ENCODE data around the gene EMID1.

The EMID1 gene

GRCh38 chr22:29277927-29278326, 72.2 kb downstream of the EMID1 start:
- no peak overlapping the region for H3K4me3 ChIP-seq (ENCODE audit: low read depth, low read length)
- no peak for TF ChIP-seq MYC (IDR thresholded peaks at IDR 0.05; ENCODE audit: low read depth, low read length)
- TF ChIP-seq MAX (IDR thresholded peaks at IDR 0.05; ENCODE audit: low read depth, low read length) = no peak
- TF ChIP-seq CTCF (IDR thresholded peaks at IDR 0.05; ENCODE audit: low read depth, low read length) = no peak
- TF ChIP-seq POLR2A (IDR thresholded peaks at IDR 0.05; ENCODE audit: extremely low read depth, insufficient read length) = no peak
- no peak for DNase-seq (ENCODE audit: low read depth)

GRCh38 chr22:29284196-29284595, 78.5 kb downstream of the EMID1 start:
- DNase-seq (ENCODE audit: low read depth) = no peak
- TF ChIP-seq POLR2A (IDR thresholded peaks at IDR 0.05; ENCODE audit: extremely low read depth, insufficient read length) (no peak), MYC (IDR thresholded peaks at IDR 0.05; ENCODE audit: low read depth, low read length) (no peak), MAX (IDR thresholded peaks at IDR 0.05; ENCODE audit: low read depth, low read length) (no peak), CTCF (IDR thresholded peaks at IDR 0.05; ENCODE audit: low read depth, low read length) (no peak)
- no peak overlapping the region for H3K4me3 ChIP-seq (ENCODE audit: low read depth, low read length)

- DNase-seq (ENCODE audit: low read depth) = no peak
- no peak overlapping the region for H3K4me3 ChIP-seq (ENCODE audit: low read depth, low read length)
- TF ChIP-seq POLR2A (IDR thresholded peaks at IDR 0.05; ENCODE audit: extremely low read depth, insufficient read length) (no peak), MAX (IDR thresholded peaks at IDR 0.05; ENCODE audit: low read depth, low read length) (no peak), CTCF (IDR thresholded peaks at IDR 0.05; ENCODE audit: low read depth, low read length) (no peak), MYC (IDR thresholded peaks at IDR 0.05; ENCODE audit: low read depth, low read length) (no peak)
Observed at GRCh38 chr22:29288837-29289236, 83.1 kb downstream of the EMID1 start.

GRCh38 chr22:29290061-29290460, 84.4 kb downstream of the EMID1 start:
- no peak for DNase-seq (ENCODE audit: low read depth)
- TF ChIP-seq MAX (IDR thresholded peaks at IDR 0.05; ENCODE audit: low read depth, low read length) = no peak
- no peak for TF ChIP-seq CTCF (IDR thresholded peaks at IDR 0.05; ENCODE audit: low read depth, low read length)
- no peak for TF ChIP-seq POLR2A (IDR thresholded peaks at IDR 0.05; ENCODE audit: extremely low read depth, insufficient read length)
- H3K4me3 ChIP-seq (ENCODE audit: low read depth, low read length) = no peak overlapping the region

- H3K4me3 ChIP-seq (ENCODE audit: low read depth, low read length) = no peak overlapping the region
- no peak for DNase-seq (ENCODE audit: low read depth)
- TF ChIP-seq MAX (IDR thresholded peaks at IDR 0.05; ENCODE audit: low read depth, low read length) (no peak), CTCF (IDR thresholded peaks at IDR 0.05; ENCODE audit: low read depth, low read length) (no peak), MYC (IDR thresholded peaks at IDR 0.05; ENCODE audit: low read depth, low read length) (no peak), POLR2A (IDR thresholded peaks at IDR 0.05; ENCODE audit: extremely low read depth, insufficient read length) (no peak)
Observed at GRCh38 chr22:29291215-29291614, 85.5 kb downstream of the EMID1 start.

GRCh38 chr22:29292379-29292778, 86.7 kb downstream of the EMID1 start:
- TF ChIP-seq POLR2A (IDR thresholded peaks at IDR 0.05; ENCODE audit: extremely low read depth, insufficient read length) (no peak), MAX (IDR thresholded peaks at IDR 0.05; ENCODE audit: low read depth, low read length) (no peak), MYC (IDR thresholded peaks at IDR 0.05; ENCODE audit: low read depth, low read length) (no peak), CTCF (IDR thresholded peaks at IDR 0.05; ENCODE audit: low read depth, low read length) (no peak)
- no peak overlapping the region for H3K4me3 ChIP-seq (ENCODE audit: low read depth, low read length)
- no peak for DNase-seq (ENCODE audit: low read depth)

Data from NB4 (cell line).